ENCODE measurements around the gene PWWP3B. TPM values are rescaled to one million over a fixed set of nuclear protein-coding genes. Genes with fewer than 3 reads are reported as not detected.
"Not testable (repeated sequence)": the region's sequence is repeated elsewhere in the genome, so short reads cannot be mapped to it uniquely, and the experiment has no call there.

The PWWP3B gene
- not detected for total RNA-seq

- H3K4me1 Mint-ChIP-seq (ENCODE audit: low read depth): no peaks in the 10 kb centered on the region
- ATAC-seq (replicated peaks in 1 of 2): no peak
- no peak within 1 kb of the TSS for H3K4me3 Mint-ChIP-seq
- no peak within 1 kb of the TSS for H3K27ac Mint-ChIP-seq
- no peaks in the 10 kb centered on the region for H3K9me3 Mint-ChIP-seq
- H3K36me3 Mint-ChIP-seq (ENCODE audit: insufficient read depth in 2 of 2): no peaks in the 10 kb centered on the region
- H3K27me3 Mint-ChIP-seq (ENCODE audit: low read depth): peaks cover 20% of the 10 kb centered on the region
- no peak for DNase-seq
Observed at GRCh38 chrX:106168107-106168506, at the start of gene PWWP3B. PWWP3B (plus strand) TSS chrX:106168305; CDS start chrX:106205433, 37,128 bp downstream.

GRCh38 chrX:106139048-106139447 lies 29.1 kb upstream of the PWWP3B start:
- Mint-ChIP-seq H3K36me3 (ENCODE audit: insufficient read depth in 2 of 2) (peaks cover 0 to 2% of the 10 kb centered on the region in 2 donors), H3K4me1 (ENCODE audit: low read depth) (no peaks in the 10 kb centered on the region), H3K27me3 (ENCODE audit: low read depth) (no peaks in the 10 kb centered on the region), H3K27ac (no peak overlapping the region), H3K9me3 (peaks cover 0 to 9% of the 10 kb centered on the region in 2 donors), H3K4me3 (no peak overlapping the region)
- DNase-seq (no peak), ATAC-seq (replicated peaks in 1 of 2) (no peak)

GRCh38 chrX:106144755-106145639 lies 23.1 kb upstream of the PWWP3B start:
- Mint-ChIP-seq H3K27ac (no peak overlapping the region), H3K9me3 (peaks cover 5 to 9% of the 10 kb centered on the region in 2 donors), H3K4me3 (no peak overlapping the region), H3K4me1 (ENCODE audit: low read depth) (no peaks in the 10 kb centered on the region), H3K27me3 (ENCODE audit: low read depth) (peaks cover 7% of the 10 kb centered on the region), H3K36me3 (ENCODE audit: insufficient read depth in 2 of 2) (peaks cover 0 to 2% of the 10 kb centered on the region in 2 donors)
- no peak for DNase-seq
- no peak for ATAC-seq (replicated peaks in 1 of 2)

GRCh38 chrX:106150701-106151100 lies 17.4 kb upstream of the PWWP3B start:
- no peaks in the 10 kb centered on the region for H3K4me1 Mint-ChIP-seq (ENCODE audit: low read depth)
- H3K36me3 Mint-ChIP-seq (ENCODE audit: insufficient read depth in 2 of 2): no peaks in the 10 kb centered on the region
- peaks cover 7% of the 10 kb centered on the region for H3K27me3 Mint-ChIP-seq (ENCODE audit: low read depth)
- ATAC-seq (replicated peaks in 1 of 2) (no peak), DNase-seq (no peak)
- peaks cover 0 to 4% of the 10 kb centered on the region in 2 donors for H3K9me3 Mint-ChIP-seq
- no peak overlapping the region for H3K27ac Mint-ChIP-seq
- no peak overlapping the region for H3K4me3 Mint-ChIP-seq

GRCh38 chrX:106159861-106160282 lies 8.2 kb upstream of the PWWP3B start:
- Mint-ChIP-seq H3K9me3 (no peaks in the 10 kb centered on the region), H3K27me3 (ENCODE audit: low read depth) (no peaks in the 10 kb centered on the region), H3K4me1 (ENCODE audit: low read depth) (no peaks in the 10 kb centered on the region), H3K27ac (no peak overlapping the region), H3K36me3 (ENCODE audit: insufficient read depth in 2 of 2) (no peaks in the 10 kb centered on the region), H3K4me3 (no peak overlapping the region)
- DNase-seq (no peak), ATAC-seq (replicated peaks in 1 of 2) (no peak)

GRCh38 chrX:106170318-106170717 lies 2.2 kb downstream of the PWWP3B start:
- DNase-seq (no peak), ATAC-seq (replicated peaks in 1 of 2) (no peak)
- peaks cover 20% of the 10 kb centered on the region for H3K27me3 Mint-ChIP-seq (ENCODE audit: low read depth)
- no peaks in the 10 kb centered on the region for H3K36me3 Mint-ChIP-seq (ENCODE audit: insufficient read depth in 2 of 2)
- H3K27ac Mint-ChIP-seq: no peak overlapping the region
- no peaks in the 10 kb centered on the region for H3K9me3 Mint-ChIP-seq
- no peak overlapping the region for H3K4me3 Mint-ChIP-seq
- H3K4me1 Mint-ChIP-seq (ENCODE audit: low read depth): no peaks in the 10 kb centered on the region

GRCh38 chrX:106171293-106171820 lies 3.3 kb downstream of the PWWP3B start:
- H3K27ac Mint-ChIP-seq: no peak overlapping the region
- no peaks in the 10 kb centered on the region for H3K4me1 Mint-ChIP-seq (ENCODE audit: low read depth)

GRCh38 chrX:106177106-106177981 lies 9.2 kb downstream of the PWWP3B start:
- Mint-ChIP-seq H3K4me3 (no peak overlapping the region), H3K27me3 (ENCODE audit: low read depth) (peaks cover 33% of the 10 kb centered on the region), H3K4me1 (ENCODE audit: low read depth) (no peaks in the 10 kb centered on the region), H3K9me3 (peaks cover 0 to 2% of the 10 kb centered on the region in 2 donors), H3K36me3 (ENCODE audit: insufficient read depth in 2 of 2) (no peaks in the 10 kb centered on the region), H3K27ac (no peak overlapping the region)
- no peak for ATAC-seq (replicated peaks in 1 of 2)
- peak in 1 of 2 donors; percentile 1 for DNase-seq

More at GRCh38 chrX:106171293-106171820, 3.3 kb downstream of the PWWP3B start:
- no peaks in the 10 kb centered on the region for H3K36me3 Mint-ChIP-seq (ENCODE audit: insufficient read depth in 2 of 2)
- no peak overlapping the region for H3K4me3 Mint-ChIP-seq
- peaks cover 17% of the 10 kb centered on the region for H3K27me3 Mint-ChIP-seq (ENCODE audit: low read depth)
- H3K9me3 Mint-ChIP-seq: no peaks in the 10 kb centered on the region
- no peak for DNase-seq
- no peak for ATAC-seq (replicated peaks in 1 of 2)

GRCh38 chrX:106177982-106178321 lies 9.8 kb downstream of the PWWP3B start:
- DNase-seq (no peak), ATAC-seq (replicated peaks in 1 of 2) (no peak)
- no peak overlapping the region for H3K27ac Mint-ChIP-seq
- no peak overlapping the region for H3K4me3 Mint-ChIP-seq
- no peaks in the 10 kb centered on the region for H3K4me1 Mint-ChIP-seq (ENCODE audit: low read depth)
- H3K36me3 Mint-ChIP-seq (ENCODE audit: insufficient read depth in 2 of 2): no peaks in the 10 kb centered on the region
- peaks cover 36% of the 10 kb centered on the region for H3K27me3 Mint-ChIP-seq (ENCODE audit: low read depth)
- H3K9me3 Mint-ChIP-seq: peaks cover 0 to 4% of the 10 kb centered on the region in 2 donors

- Mint-ChIP-seq H3K27me3 (ENCODE audit: low read depth) (peaks cover 36% of the 10 kb centered on the region), H3K9me3 (peaks cover 0 to 4% of the 10 kb centered on the region in 2 donors), H3K4me3 (no peak overlapping the region), H3K27ac (no peak overlapping the region), H3K4me1 (ENCODE audit: low read depth) (no peaks in the 10 kb centered on the region), H3K36me3 (ENCODE audit: insufficient read depth in 2 of 2) (no peaks in the 10 kb centered on the region)
- no peak for ATAC-seq (replicated peaks in 1 of 2)
- no peak for DNase-seq
Observed at GRCh38 chrX:106178826-106179225, 10.7 kb downstream of the PWWP3B start.

GRCh38 chrX:106183685-106184084 lies 15.6 kb downstream of the PWWP3B start:
- H3K27ac Mint-ChIP-seq; H3K36me3 Mint-ChIP-seq (ENCODE audit: insufficient read depth in 2 of 2); H3K4me1 Mint-ChIP-seq (ENCODE audit: low read depth); DNase-seq; H3K9me3 Mint-ChIP-seq; ATAC-seq (replicated peaks in 1 of 2); H3K4me3 Mint-ChIP-seq: not testable (repeated sequence)
- peaks cover 26% of the 10 kb centered on the region for H3K27me3 Mint-ChIP-seq (ENCODE audit: low read depth)

- H3K4me1 Mint-ChIP-seq (ENCODE audit: low read depth): no peaks in the 10 kb centered on the region
- no peaks in the 10 kb centered on the region for H3K9me3 Mint-ChIP-seq
- no peaks in the 10 kb centered on the region for H3K36me3 Mint-ChIP-seq (ENCODE audit: insufficient read depth in 2 of 2)
- H3K27ac Mint-ChIP-seq: no peak overlapping the region
- H3K27me3 Mint-ChIP-seq (ENCODE audit: low read depth): peaks cover 19% of the 10 kb centered on the region
- no peak overlapping the region for H3K4me3 Mint-ChIP-seq
- ATAC-seq (replicated peaks in 1 of 2) (no peak), DNase-seq (no peak)
Observed at GRCh38 chrX:106201502-106202178, 33.5 kb downstream of the PWWP3B start.

All from activated T-cell treated with anti-CD3 and anti-CD28 coated beads, Interleukin-2, amount 50 U/mL, for 72 hours (primary cell).